Breast epithelium (tissue), 4 donors: Measurements from ENCODE around the gene APOO. TPM values are rescaled to one million over a fixed set of nuclear protein-coding genes. Genes with fewer than 3 reads are reported as not detected.

ENCODE experiments used
- DNase-seq, 2 donors: peaks; one replicate each; pipeline ENCODE4 v3.0.0-alpha.2; 2019; ENCODE audit warnings: low spot score in 2 of 2
- H3K27ac ChIP-seq, 2 donors: fragments of 200-600 bp; sonication (generic) in 1 of 2; one replicate each; pipeline ENCODE4 v1.5.1; 2016 to 2019; ENCODE audit warnings: mild to moderate bottlenecking in 1 of 2
- H3K27me3 ChIP-seq, 2 donors: fragments of 200-600 bp; sonication (generic) in 1 of 2; one replicate each; pipeline versions ENCODE4 v1.5.1 to v1.6.0; 2017 to 2019; ENCODE audit warnings: control low read depth in 1 of 2, mild to moderate bottlenecking in 1 of 2
- H3K36me3 ChIP-seq: fragments of 200-600 bp; one replicate; pipeline ENCODE4 v1.5.1; 2019
- H3K4me1 ChIP-seq, 2 donors: fragments of 200-600 bp; sonication (generic); one replicate each; pipeline ENCODE4 v1.5.1; 2016 to 2019; ENCODE audit warnings: control low read depth in 1 of 2
- H3K4me3 ChIP-seq, 3 donors: fragments of 200-600 bp; sonication (generic); 1 replicate in 2 of 3; 2 replicates in 1 of 3; pipeline ENCODE4 v1.5.1; 2016 to 2019; ENCODE audit warnings: mild to moderate bottlenecking in 3 of 3, moderate library complexity in 2 of 3
- H3K9me3 ChIP-seq, 2 donors: fragments of 200-600 bp; sonication (generic) in 1 of 2; one replicate each; pipeline ENCODE4 v1.5.1; 2016 to 2019; ENCODE audit warnings: control low read depth in 1 of 2
- CTCF ChIP-seq, 3 donors: fragments of 450-650 bp; IDR thresholded peaks; one replicate each; pipeline ENCODE4 v1.5.1; 2016 to 2017; ENCODE audit warnings: antibody characterized with exemption in 3 of 3, mild to moderate bottlenecking in 3 of 3, moderate library complexity in 3 of 3
- POLR2A ChIP-seq: fragments of 450-650 bp; IDR thresholded peaks from one replicate; pipeline ENCODE4 v1.6.1; 2016; ENCODE audit warnings: antibody characterized with exemption, mild to moderate bottlenecking, moderate library complexity
- POLR2AphosphoS5 ChIP-seq, 3 donors: sonication (generic); formaldehyde crosslinking; IDR thresholded peaks; one replicate each; pipeline ENCODE4 v1.6.1; 2017; ENCODE audit warnings: antibody characterized with exemption in 3 of 3
- intact Hi-C: fragments of 100-400 bp; cut with DNase I; formaldehyde crosslinking; loops from one replicate; pipeline ENCODE4 v1.15.1; 2023; ENCODE audit warnings: low total_unique reads
- total RNA-seq, 3 donors: library from RNA; depleted of rRNA; stranded (reverse); fragments of >200 nt; gene quantifications; one replicate each; pipeline ENCODE4 v1.1.0, GENCODE V29; 2016

APOO gene
- total RNA-seq, 3 donors from 2014 or later, result 5.8 to 16.7 (median 16.1) TPM

GRCh38 chrX:23832721-23833120 lies 75.0 kb downstream of the APOO start:
- H3K27me3 ChIP-seq, result peaks cover 0 to 10% of the 10 kb centered on the region in 2 donors
- TF ChIP-seq CTCF (IDR thresholded peaks at IDR 0.05) (no peak), POLR2A (no peak), POLR2AphosphoS5 (IDR thresholded peaks at IDR 0.05) (no peak)
- no peak overlapping the region for H3K4me3 ChIP-seq
- no peak overlapping the region for H3K27ac ChIP-seq
- no peaks in the 10 kb centered on the region for H3K9me3 ChIP-seq
- intact Hi-C loops, result no loop called here
- H3K36me3 ChIP-seq, result no peaks in the 10 kb centered on the region
- no peak for DNase-seq
- no peaks in the 10 kb centered on the region for H3K4me1 ChIP-seq

GRCh38 chrX:23828881-23829280 lies 78.9 kb downstream of the APOO start:
- H3K36me3 ChIP-seq, result no peaks in the 10 kb centered on the region
- TF ChIP-seq POLR2A, result no peak
- TF ChIP-seq CTCF (IDR thresholded peaks at IDR 0.05), result no peak
- TF ChIP-seq POLR2AphosphoS5 (IDR thresholded peaks at IDR 0.05), result no peak
- DNase-seq, result no peak
- H3K4me1 ChIP-seq, result no peaks in the 10 kb centered on the region
- peaks cover 0 to 10% of the 10 kb centered on the region in 2 donors for H3K27me3 ChIP-seq
- H3K27ac ChIP-seq, result no peak overlapping the region
- H3K4me3 ChIP-seq, result no peak overlapping the region
- H3K9me3 ChIP-seq, result no peaks in the 10 kb centered on the region
- intact Hi-C loops, result no loop called here

- Histone ChIP-seq H3K9me3 (no peaks in the 10 kb centered on the region), H3K4me1 (no peaks in the 10 kb centered on the region), H3K36me3 (no peaks in the 10 kb centered on the region), H3K27ac (no peak overlapping the region), H3K27me3 (peaks cover 0 to 14% of the 10 kb centered on the region in 2 donors), H3K4me3 (no peak overlapping the region)
- TF ChIP-seq POLR2A (no peak), POLR2AphosphoS5 (IDR thresholded peaks at IDR 0.05) (no peak), CTCF (IDR thresholded peaks at IDR 0.05) (no peak)
- no peak for DNase-seq
- intact Hi-C loops, result no loop called here
Observed at GRCh38 chrX:23826653-23827052, 81.1 kb downstream of the APOO start.

GRCh38 chrX:23826216-23826615 lies 81.5 kb downstream of the APOO start:
- TF ChIP-seq POLR2AphosphoS5 (IDR thresholded peaks at IDR 0.05) (no peak), CTCF (IDR thresholded peaks at IDR 0.05) (no peak), POLR2A (no peak)
- H3K9me3 ChIP-seq, result no peaks in the 10 kb centered on the region

GRCh38 chrX:23825675-23826074 lies 82.1 kb downstream of the APOO start:
- intact Hi-C loops, result no loop called here
- Histone ChIP-seq H3K27ac (no peak overlapping the region), H3K27me3 (peaks cover 0 to 19% of the 10 kb centered on the region in 2 donors), H3K36me3 (no peaks in the 10 kb centered on the region), H3K9me3 (no peaks in the 10 kb centered on the region), H3K4me3 (no peak overlapping the region), H3K4me1 (no peaks in the 10 kb centered on the region)
- DNase-seq, result no peak
- TF ChIP-seq POLR2AphosphoS5 (IDR thresholded peaks at IDR 0.05), result no peak

More at GRCh38 chrX:23826216-23826615, 81.5 kb downstream of the APOO start:
- H3K27ac ChIP-seq, result no peak overlapping the region
- H3K27me3 ChIP-seq, result peaks cover 0 to 16% of the 10 kb centered on the region in 2 donors
- H3K36me3 ChIP-seq, result no peaks in the 10 kb centered on the region
- DNase-seq, result no peak
- intact Hi-C loops, result no loop called here
- no peaks in the 10 kb centered on the region for H3K4me1 ChIP-seq
- H3K4me3 ChIP-seq, result no peak overlapping the region

- no peak for DNase-seq
- peak overlapping the region in 1 of 2 donors; percentile 45 for H3K27ac ChIP-seq
- no peaks in the 10 kb centered on the region for H3K4me1 ChIP-seq
- H3K27me3 ChIP-seq, result peaks cover 0 to 12% of the 10 kb centered on the region in 2 donors
- intact Hi-C loops, result no loop called here
- no peak overlapping the region for H3K4me3 ChIP-seq
- TF ChIP-seq POLR2AphosphoS5 (IDR thresholded peaks at IDR 0.05) (no peak), POLR2A (no peak), CTCF (IDR thresholded peaks at IDR 0.05) (no peak)
- H3K36me3 ChIP-seq, result no peaks in the 10 kb centered on the region
- no peaks in the 10 kb centered on the region for H3K9me3 ChIP-seq
Observed at GRCh38 chrX:23822841-23823240, 84.9 kb downstream of the APOO start.
